ENCODE results near the gene PPP2R5D.

DNA sequence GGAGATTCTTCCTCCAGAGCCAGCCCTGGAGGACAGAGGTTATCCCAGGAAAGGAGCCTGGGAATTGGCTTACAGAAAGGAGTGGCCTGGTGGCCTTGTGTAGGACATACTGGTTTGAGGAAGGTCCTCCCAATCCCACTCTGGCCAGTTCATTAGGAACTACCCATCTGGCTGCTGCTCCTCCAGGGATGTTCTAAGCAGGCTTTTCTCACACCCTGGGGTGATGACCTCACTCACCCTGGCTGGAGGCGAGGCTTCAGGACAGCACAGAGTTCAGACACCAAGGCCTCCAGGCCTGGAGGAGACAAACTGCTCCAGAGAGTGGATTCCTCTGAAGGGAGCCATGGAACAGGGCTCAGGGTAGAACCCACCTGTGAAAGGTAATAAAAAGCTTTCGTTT lies 14.9 kb upstream of the PPP2R5D start:
- no peak for TF ChIP-seq ZNF232 (CRISPR knock-in tag; IDR thresholded peaks at IDR 0.05)
- TF ChIP-seq, protein P1, sequence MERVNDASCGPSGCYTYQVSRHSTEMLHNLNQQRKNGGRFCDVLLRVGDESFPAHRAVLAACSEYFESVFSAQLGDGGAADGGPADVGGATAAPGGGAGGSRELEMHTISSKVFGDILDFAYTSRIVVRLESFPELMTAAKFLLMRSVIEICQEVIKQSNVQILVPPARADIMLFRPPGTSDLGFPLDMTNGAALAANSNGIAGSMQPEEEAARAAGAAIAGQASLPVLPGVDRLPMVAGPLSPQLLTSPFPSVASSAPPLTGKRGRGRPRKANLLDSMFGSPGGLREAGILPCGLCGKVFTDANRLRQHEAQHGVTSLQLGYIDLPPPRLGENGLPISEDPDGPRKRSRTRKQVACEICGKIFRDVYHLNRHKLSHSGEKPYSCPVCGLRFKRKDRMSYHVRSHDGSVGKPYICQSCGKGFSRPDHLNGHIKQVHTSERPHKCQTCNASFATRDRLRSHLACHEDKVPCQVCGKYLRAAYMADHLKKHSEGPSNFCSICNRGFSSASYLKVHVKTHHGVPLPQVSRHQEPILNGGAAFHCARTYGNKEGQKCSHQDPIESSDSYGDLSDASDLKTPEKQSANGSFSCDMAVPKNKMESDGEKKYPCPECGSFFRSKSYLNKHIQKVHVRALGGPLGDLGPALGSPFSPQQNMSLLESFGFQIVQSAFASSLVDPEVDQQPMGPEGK (CRISPR knock-in tag; IDR thresholded peaks at IDR 0.05; ENCODE audit: borderline replicate concordance), result no peak
- TF ChIP-seq, protein P2, sequence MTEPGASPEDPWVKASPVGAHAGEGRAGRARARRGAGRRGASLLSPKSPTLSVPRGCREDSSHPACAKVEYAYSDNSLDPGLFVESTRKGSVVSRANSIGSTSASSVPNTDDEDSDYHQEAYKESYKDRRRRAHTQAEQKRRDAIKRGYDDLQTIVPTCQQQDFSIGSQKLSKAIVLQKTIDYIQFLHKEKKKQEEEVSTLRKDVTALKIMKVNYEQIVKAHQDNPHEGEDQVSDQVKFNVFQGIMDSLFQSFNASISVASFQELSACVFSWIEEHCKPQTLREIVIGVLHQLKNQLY (CRISPR knock-in tag; conservative IDR thresholded peaks at IDR 0.05), result no peak
- TF ChIP-seq, protein P3, sequence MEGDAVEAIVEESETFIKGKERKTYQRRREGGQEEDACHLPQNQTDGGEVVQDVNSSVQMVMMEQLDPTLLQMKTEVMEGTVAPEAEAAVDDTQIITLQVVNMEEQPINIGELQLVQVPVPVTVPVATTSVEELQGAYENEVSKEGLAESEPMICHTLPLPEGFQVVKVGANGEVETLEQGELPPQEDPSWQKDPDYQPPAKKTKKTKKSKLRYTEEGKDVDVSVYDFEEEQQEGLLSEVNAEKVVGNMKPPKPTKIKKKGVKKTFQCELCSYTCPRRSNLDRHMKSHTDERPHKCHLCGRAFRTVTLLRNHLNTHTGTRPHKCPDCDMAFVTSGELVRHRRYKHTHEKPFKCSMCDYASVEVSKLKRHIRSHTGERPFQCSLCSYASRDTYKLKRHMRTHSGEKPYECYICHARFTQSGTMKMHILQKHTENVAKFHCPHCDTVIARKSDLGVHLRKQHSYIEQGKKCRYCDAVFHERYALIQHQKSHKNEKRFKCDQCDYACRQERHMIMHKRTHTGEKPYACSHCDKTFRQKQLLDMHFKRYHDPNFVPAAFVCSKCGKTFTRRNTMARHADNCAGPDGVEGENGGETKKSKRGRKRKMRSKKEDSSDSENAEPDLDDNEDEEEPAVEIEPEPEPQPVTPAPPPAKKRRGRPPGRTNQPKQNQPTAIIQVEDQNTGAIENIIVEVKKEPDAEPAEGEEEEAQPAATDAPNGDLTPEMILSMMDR (IDR thresholded peaks at IDR 0.05 in 2 of 3, conservative IDR thresholded peaks at IDR 0.05 in 1 of 3; ENCODE audit: insufficient read depth in 2 of 3, low read depth in 1 of 3, low read length in 3 of 3), result no peak
- TF ChIP-seq, protein P4, sequence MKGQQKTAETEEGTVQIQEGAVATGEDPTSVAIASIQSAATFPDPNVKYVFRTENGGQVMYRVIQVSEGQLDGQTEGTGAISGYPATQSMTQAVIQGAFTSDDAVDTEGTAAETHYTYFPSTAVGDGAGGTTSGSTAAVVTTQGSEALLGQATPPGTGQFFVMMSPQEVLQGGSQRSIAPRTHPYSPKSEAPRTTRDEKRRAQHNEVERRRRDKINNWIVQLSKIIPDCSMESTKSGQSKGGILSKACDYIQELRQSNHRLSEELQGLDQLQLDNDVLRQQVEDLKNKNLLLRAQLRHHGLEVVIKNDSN (CRISPR knock-in tag; IDR thresholded peaks at IDR 0.05), result no peak
- TF ChIP-seq, protein P5, sequence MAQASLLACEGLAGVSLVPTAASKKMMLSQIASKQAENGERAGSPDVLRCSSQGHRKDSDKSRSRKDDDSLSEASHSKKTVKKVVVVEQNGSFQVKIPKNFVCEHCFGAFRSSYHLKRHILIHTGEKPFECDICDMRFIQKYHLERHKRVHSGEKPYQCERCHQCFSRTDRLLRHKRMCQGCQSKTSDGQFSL (CRISPR knock-in tag; IDR thresholded peaks at IDR 0.05), result no peak
- TF ChIP-seq, protein P5 (tag; IDR thresholded peaks at IDR 0.05), result no peak

Data from K562 (cell line).